Measurements from ENCODE around the gene KRT79.
"Not testable (repeated sequence)": the region's sequence is repeated elsewhere in the genome, so short reads cannot be mapped to it uniquely, and the experiment has no call there.

The KRT79 gene

DNA sequence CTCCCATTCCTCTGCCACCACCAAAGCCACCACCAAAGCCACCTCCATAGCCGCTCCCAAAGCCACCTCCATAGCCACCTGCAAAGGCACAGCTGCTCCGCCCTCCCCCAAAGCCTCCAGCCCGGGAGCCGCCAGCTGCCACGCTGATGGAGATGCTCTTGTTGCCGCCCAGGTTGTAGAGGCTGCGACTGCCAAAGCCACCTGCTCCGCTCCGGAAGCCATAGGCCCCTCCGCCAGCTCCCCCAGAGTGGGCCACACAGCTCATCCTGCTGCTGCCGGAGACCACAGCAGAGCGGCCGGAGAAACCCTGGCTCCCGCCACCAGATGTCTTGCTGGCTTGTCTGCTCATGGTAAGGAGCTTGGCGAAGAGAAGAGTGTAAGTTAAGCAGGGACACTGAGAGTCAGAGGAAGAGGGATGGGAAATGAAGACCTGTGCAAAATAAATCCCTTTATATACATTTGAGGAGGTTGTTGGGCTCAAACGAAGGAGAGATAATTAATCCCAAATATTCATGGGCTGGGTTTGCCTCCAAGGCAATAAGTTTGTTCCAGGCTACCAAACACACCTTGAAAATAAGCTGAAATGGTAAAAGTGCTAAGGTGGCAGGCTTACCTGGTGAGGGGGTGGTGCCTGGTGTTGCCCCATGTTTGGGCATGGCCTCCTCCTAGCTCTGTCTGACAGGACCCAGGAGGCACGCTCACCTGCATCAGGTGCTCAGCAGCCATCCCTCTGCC is 38.2 kb downstream of the KRT79 start, which contains the start of gene KRT3:
KRT3 (minus strand) TSS at position 424 of the 735 bp plus-strand sequence; CDS start at position 349, 75 bp downstream.
- DNase-seq, result no peak
- TF ChIP-seq, protein P1, sequence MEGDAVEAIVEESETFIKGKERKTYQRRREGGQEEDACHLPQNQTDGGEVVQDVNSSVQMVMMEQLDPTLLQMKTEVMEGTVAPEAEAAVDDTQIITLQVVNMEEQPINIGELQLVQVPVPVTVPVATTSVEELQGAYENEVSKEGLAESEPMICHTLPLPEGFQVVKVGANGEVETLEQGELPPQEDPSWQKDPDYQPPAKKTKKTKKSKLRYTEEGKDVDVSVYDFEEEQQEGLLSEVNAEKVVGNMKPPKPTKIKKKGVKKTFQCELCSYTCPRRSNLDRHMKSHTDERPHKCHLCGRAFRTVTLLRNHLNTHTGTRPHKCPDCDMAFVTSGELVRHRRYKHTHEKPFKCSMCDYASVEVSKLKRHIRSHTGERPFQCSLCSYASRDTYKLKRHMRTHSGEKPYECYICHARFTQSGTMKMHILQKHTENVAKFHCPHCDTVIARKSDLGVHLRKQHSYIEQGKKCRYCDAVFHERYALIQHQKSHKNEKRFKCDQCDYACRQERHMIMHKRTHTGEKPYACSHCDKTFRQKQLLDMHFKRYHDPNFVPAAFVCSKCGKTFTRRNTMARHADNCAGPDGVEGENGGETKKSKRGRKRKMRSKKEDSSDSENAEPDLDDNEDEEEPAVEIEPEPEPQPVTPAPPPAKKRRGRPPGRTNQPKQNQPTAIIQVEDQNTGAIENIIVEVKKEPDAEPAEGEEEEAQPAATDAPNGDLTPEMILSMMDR (IDR thresholded peaks at IDR 0.05), result no peak
- no peak within 1 kb of the TSS for H3K27ac Mint-ChIP-seq
- H3K36me3 Mint-ChIP-seq (ENCODE audit: low read depth), result no peaks in the 10 kb centered on the region
- peaks cover 26% of the 10 kb centered on the region for H3K27me3 Mint-ChIP-seq (ENCODE audit: low read depth, poor library complexity)
- no peaks in the 10 kb centered on the region for H3K4me1 Mint-ChIP-seq
- no peak within 1 kb of the TSS for H3K4me3 Mint-ChIP-seq
- H3K9me3 Mint-ChIP-seq, result no peaks in the 10 kb centered on the region

DNA sequence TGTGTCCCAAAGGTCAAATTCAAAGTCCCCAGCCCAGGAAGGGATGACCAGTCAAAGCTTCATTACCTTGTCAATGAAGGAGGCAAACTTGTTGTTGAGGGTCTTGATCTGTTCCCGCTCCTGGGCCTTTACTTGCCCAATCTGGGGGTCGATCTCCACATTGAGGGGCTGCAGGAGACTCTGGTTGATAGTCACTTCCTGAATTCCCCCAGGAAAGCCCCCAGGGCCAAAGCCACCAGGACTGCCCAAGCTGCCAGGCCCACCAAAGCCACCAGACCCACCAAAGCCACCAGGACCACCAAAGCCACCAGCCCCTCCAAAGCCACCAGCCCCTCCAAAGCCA is 38.8 kb downstream of the KRT79 start:
- not testable (repeated sequence) for H3K36me3 Mint-ChIP-seq (ENCODE audit: low read depth); H3K4me1 Mint-ChIP-seq; H3K4me3 Mint-ChIP-seq; H3K9me3 Mint-ChIP-seq; DNase-seq; H3K27ac Mint-ChIP-seq
- peaks cover 32% of the 10 kb centered on the region for H3K27me3 Mint-ChIP-seq (ENCODE audit: low read depth, poor library complexity)

DNA sequence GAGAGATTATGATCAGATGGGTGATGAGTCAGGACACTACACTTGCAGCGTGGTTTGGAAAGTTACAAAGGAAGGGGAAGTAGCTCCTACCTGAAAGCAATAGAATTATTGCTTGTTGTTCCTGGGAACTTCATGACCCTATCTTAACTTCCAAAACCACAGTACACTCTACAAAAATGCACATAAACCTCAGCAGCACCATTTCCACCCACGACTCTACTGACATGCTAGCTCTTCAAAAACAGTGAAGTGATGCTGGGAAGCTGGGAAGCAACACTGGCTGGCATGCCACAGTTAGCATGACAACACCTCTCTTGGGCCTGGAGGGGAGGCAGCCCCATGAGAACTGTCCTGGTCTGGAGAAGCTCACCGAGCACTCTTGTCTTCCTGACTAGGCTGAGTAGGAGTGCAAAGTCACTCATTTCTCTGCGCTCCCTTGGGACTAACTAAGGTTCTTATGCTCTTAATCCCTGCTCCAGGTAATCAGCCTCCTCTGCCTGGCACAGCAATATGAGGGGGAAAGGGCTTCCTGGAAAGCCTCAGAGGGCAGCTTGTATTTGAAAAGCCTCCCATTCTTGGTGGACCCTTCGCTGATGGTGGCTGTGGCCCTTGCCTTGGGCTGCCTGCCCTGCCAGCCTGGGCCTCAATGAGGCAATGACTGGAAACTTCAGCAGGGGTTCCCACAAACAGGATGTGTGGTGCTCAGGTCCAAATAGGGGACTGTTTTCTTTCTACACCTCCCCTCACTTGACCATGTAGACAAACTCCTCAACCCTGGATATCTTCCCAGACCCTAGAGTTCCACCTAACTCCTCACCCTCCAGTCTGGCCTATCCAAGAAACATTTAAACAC is 39.4 kb downstream of the KRT79 start:
- DNase-seq, result no peak
- TF ChIP-seq, protein P1 (IDR thresholded peaks at IDR 0.05), result no peak
- H3K4me1 Mint-ChIP-seq, result no peaks in the 10 kb centered on the region
- no peaks in the 10 kb centered on the region for H3K9me3 Mint-ChIP-seq
- peaks cover 38% of the 10 kb centered on the region for H3K27me3 Mint-ChIP-seq (ENCODE audit: low read depth, poor library complexity)
- no peak overlapping the region for H3K4me3 Mint-ChIP-seq
- no peak overlapping the region for H3K27ac Mint-ChIP-seq
- H3K36me3 Mint-ChIP-seq (ENCODE audit: low read depth), result no peaks in the 10 kb centered on the region

DNA sequence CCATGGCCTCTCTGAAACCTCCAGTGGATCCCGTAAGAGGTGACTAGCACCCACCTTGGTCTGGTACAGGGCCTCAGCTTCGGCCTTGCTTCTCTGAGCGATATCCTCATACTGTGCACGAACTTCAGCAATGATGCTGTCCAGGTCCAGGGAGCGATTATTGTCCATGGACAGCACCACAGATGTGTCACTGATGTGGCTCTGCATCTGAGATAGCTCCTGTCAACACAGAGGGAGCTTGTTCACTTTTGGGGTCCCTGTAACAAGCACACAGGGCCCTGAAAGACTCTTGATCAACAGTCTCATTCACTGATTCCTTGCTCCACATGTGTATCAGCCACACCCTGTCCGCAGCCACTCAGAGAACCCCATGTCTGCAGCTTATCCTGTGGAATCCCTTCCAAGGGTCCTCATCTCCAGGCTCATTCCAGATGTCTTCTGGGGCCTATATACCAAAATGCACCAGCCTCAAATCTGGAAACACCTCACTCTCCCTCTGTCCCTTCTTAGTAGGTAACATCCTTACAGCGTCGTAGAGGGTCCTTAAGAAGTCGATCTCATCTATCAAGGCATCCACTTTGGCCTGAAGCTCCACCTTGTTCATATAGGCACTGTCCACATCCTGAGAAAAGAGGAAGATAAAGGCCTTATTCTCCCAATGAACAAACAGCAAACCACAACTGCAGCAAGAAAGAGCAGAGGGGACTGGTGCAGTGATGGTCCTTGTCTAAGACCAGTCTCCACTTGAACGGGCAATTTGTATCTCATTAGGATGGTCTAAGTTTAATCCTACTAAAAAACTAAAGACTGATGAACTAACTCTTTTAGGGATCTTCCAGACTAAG is 41.7 kb downstream of the KRT79 start:
- TF ChIP-seq, protein P1 (IDR thresholded peaks at IDR 0.05), result no peak
- Mint-ChIP-seq H3K36me3 (ENCODE audit: low read depth) (no peaks in the 10 kb centered on the region), H3K4me3 (no peak overlapping the region), H3K4me1 (no peaks in the 10 kb centered on the region), H3K27ac (no peak overlapping the region), H3K9me3 (no peaks in the 10 kb centered on the region), H3K27me3 (ENCODE audit: low read depth, poor library complexity) (peaks cover 49% of the 10 kb centered on the region)
- no peak for DNase-seq

DNA sequence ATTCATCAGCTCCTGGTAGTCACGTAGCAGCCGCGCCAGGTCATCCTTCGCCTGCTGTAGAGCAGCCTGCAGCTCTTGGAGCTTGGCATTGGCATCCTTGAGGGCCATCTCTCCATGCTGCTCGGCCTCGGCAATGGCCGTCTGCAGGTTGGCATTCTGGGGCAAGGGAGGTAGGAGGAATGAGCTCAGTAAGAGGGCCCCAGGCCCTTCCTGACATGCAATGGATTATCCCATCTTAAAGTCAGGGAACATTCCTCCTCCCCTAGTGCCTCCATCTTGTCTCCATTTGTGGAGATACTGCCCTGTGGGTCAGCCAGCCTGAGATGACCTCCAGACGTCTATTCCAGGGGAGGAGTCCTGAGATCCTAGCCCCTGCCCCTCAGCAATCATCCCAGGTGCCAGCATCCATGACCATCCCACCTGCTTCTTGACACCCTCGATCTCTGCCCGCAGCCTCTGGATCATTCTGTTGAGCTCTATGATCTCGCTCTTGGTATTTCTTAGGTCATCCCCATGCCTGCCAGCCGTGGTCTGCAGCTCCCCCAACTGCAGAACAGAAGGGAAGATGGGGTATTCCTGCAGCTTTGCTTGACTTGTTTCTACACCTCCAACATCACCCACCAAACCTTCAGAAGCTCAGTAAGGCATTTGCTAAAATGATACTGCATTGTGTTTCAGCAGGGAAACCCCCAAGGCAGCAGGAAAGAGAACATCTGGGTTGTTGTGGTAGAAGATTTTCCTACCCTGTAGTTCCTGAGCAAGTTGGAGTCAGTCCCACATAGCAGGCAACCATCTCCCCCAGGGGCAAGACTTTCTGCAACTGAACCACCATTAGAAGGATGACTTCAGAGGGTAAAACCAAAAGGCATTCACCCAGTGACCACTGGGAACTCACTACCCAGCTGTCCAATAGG is 42.6 kb downstream of the KRT79 start:
- H3K36me3 Mint-ChIP-seq (ENCODE audit: low read depth), result no peaks in the 10 kb centered on the region
- H3K9me3 Mint-ChIP-seq, result no peaks in the 10 kb centered on the region
- H3K4me3 Mint-ChIP-seq, result no peak overlapping the region
- no peak for DNase-seq
- no peak overlapping the region for H3K27ac Mint-ChIP-seq
- TF ChIP-seq, protein P1 (IDR thresholded peaks at IDR 0.05), result no peak
- no peaks in the 10 kb centered on the region for H3K4me1 Mint-ChIP-seq
- peaks cover 56% of the 10 kb centered on the region for H3K27me3 Mint-ChIP-seq (ENCODE audit: low read depth, poor library complexity)
